DOHH2 (cell line): ENCODE measurements around the gene MYOC.
"Not testable (repeated sequence)": the region's sequence is repeated elsewhere in the genome, so short reads cannot be mapped to it uniquely, and the experiment has no call there.

Source experiments
- H3F3A ChIP-seq: fragments of 200-600 bp; sonication (generic), shearing (Covaris generic); 2 replicates; pipeline ENCODE4 v1.6.0; 2016; ENCODE audit warnings: antibody characterized with exemption, mild to moderate bottlenecking; ENCODE audit not compliant: control insufficient read depth, insufficient read depth
- H3K27ac ChIP-seq: fragments of 200-600 bp; sonication (generic); 2 replicates; pipeline ENCODE4 v1.5.1; 2014; ENCODE audit warnings: low read depth, mild to moderate bottlenecking, low read length, moderate library complexity
- H3K27me3 ChIP-seq: fragments of 200-600 bp; sonication (generic); 2 replicates; pipeline ENCODE4 v1.6.1; 2014; ENCODE audit warnings: mild to moderate bottlenecking, low read length, mixed read lengths; ENCODE audit not compliant: control insufficient read depth
- H3K36me3 ChIP-seq: fragments of 200-600 bp; sonication (generic); 2 replicates; pipeline ENCODE4 v1.6.1; 2014; ENCODE audit warnings: mild to moderate bottlenecking, low read length, moderate library complexity, mixed read lengths; ENCODE audit not compliant: control insufficient read depth
- H3K4me1 ChIP-seq: fragments of 200-600 bp; sonication (generic); 2 replicates; pipeline ENCODE4 v1.6.1; 2014; ENCODE audit warnings: mild to moderate bottlenecking, low read length, mixed read lengths; ENCODE audit not compliant: control insufficient read depth
- H3K4me2 ChIP-seq: fragments of 200-600 bp; sonication (generic); 2 replicates; pipeline ENCODE4 v1.6.0; 2014; ENCODE audit warnings: mild to moderate bottlenecking, low read length, moderate library complexity
- H3K4me3 ChIP-seq: fragments of 200-600 bp; sonication (generic); 2 replicates; pipeline ENCODE4 v1.5.1; 2014; ENCODE audit warnings: mild to moderate bottlenecking, low read length, mixed read lengths
- H3K79me2 ChIP-seq: fragments of 200-600 bp; sonication (generic); 2 replicates; pipeline ENCODE4 v1.6.1; 2014; ENCODE audit warnings: mild to moderate bottlenecking, low read length, mixed read lengths; ENCODE audit not compliant: control insufficient read depth
- H3K9me2 ChIP-seq: fragments of 200-600 bp; sonication (generic); replicated peaks from 2 replicates; pipeline ENCODE4 v1.6.1; 2014; ENCODE audit warnings: mild to moderate bottlenecking, low read length, mixed read lengths; ENCODE audit not compliant: control insufficient read depth
- H3K9me3 ChIP-seq: fragments of 200-600 bp; sonication (generic); 2 replicates; pipeline ENCODE4 v1.6.1; 2014; ENCODE audit warnings: antibody characterized with exemption, low read length, mixed read lengths; ENCODE audit not compliant: control insufficient read depth, insufficient read depth
- H4K20me1 ChIP-seq: fragments of 200-600 bp; sonication (generic); 2 replicates; pipeline ENCODE4 v1.6.0; 2014; ENCODE audit warnings: low read depth, mild to moderate bottlenecking, antibody characterized with exemption, low read length, moderate library complexity; ENCODE audit not compliant: control insufficient read depth, insufficient read depth
- EZH2phosphoT487 ChIP-seq: fragments of 200-600 bp; sonication (generic); IDR thresholded peaks from 2 replicates; pipeline ENCODE4 v1.6.1; 2017; ENCODE audit warnings: borderline replicate concordance, mild to moderate bottlenecking, antibody characterized with exemption, low read length, moderate library complexity, mixed read lengths
- TF ChIP-seq, protein P1 (sequence below): fragments of 200-600 bp; sonication (generic); IDR thresholded peaks from one replicate; pipeline ENCODE4 v1.5.1; 2014; ENCODE audit warnings: antibody characterized with exemption, mild to moderate bottlenecking, low read depth, low read length; ENCODE audit not compliant: poor library complexity, severe bottlenecking

MYOC gene

DNA sequence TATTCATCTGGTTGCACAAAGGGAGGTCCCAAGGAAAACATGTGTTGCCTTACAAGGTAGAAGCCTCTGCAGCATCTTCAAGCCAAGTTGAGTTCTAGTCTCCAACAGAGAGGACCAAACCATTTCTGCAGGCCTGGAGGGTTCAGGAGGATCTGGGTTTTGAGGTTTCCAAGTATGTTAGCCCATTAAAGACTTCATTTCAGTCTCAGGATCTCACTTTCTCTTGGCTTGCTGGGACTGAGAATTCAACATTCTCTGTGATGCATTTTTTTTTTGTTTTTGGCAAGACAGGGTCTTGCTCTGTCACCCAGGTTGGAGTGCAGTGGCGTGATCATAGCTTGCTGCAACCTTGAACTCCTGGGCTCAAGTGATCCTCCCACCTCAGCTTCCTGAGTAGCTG lies 39.2 kb downstream of the MYOC start:
- H3K9me3 ChIP-seq: no peaks in the 10 kb centered on the region
- TF ChIP-seq EZH2phosphoT487: no peak
- TF ChIP-seq, protein P1, sequence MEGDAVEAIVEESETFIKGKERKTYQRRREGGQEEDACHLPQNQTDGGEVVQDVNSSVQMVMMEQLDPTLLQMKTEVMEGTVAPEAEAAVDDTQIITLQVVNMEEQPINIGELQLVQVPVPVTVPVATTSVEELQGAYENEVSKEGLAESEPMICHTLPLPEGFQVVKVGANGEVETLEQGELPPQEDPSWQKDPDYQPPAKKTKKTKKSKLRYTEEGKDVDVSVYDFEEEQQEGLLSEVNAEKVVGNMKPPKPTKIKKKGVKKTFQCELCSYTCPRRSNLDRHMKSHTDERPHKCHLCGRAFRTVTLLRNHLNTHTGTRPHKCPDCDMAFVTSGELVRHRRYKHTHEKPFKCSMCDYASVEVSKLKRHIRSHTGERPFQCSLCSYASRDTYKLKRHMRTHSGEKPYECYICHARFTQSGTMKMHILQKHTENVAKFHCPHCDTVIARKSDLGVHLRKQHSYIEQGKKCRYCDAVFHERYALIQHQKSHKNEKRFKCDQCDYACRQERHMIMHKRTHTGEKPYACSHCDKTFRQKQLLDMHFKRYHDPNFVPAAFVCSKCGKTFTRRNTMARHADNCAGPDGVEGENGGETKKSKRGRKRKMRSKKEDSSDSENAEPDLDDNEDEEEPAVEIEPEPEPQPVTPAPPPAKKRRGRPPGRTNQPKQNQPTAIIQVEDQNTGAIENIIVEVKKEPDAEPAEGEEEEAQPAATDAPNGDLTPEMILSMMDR: no peak
- H3F3A ChIP-seq: no peaks in the 10 kb centered on the region
- no peaks in the 10 kb centered on the region for H3K4me1 ChIP-seq
- no peaks in the 10 kb centered on the region for H3K9me2 ChIP-seq
- H4K20me1 ChIP-seq: no peaks in the 10 kb centered on the region
- H3K27ac ChIP-seq: no peak overlapping the region
- no peaks in the 10 kb centered on the region for H3K27me3 ChIP-seq
- H3K4me2 ChIP-seq: no peak overlapping the region
- H3K4me3 ChIP-seq: no peak overlapping the region
- H3K36me3 ChIP-seq: no peaks in the 10 kb centered on the region
- no peaks in the 10 kb centered on the region for H3K79me2 ChIP-seq

DNA sequence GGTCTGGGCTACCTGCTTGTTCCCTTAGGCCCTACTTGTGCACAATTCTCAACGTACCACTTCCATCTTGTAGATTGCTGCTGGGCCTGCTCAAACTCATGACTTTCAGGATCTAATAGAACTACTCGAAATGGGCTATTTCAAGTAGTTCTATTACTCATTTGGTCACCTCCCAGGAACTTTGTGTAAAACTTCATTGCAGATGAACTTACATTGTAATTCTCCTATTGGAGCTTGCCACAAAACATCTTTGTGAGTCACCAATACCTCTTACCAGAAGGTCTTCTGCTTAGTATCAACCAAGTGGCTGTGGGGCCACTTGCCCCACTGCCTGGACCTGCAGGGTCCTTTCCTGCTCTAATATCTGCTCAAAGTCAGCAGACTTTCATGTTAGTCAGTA lies 41.2 kb downstream of the MYOC start:
- no peaks in the 10 kb centered on the region for H3K27me3 ChIP-seq
- no peaks in the 10 kb centered on the region for H3F3A ChIP-seq
- H3K4me2 ChIP-seq: no peak overlapping the region
- no peak overlapping the region for H3K4me3 ChIP-seq
- no peak overlapping the region for H3K27ac ChIP-seq
- H3K36me3 ChIP-seq: no peaks in the 10 kb centered on the region
- TF ChIP-seq, protein P1: no peak
- no peaks in the 10 kb centered on the region for H3K79me2 ChIP-seq
- H3K9me3 ChIP-seq: no peaks in the 10 kb centered on the region
- H3K9me2 ChIP-seq: no peaks in the 10 kb centered on the region
- no peaks in the 10 kb centered on the region for H3K4me1 ChIP-seq
- no peaks in the 10 kb centered on the region for H4K20me1 ChIP-seq

DNA sequence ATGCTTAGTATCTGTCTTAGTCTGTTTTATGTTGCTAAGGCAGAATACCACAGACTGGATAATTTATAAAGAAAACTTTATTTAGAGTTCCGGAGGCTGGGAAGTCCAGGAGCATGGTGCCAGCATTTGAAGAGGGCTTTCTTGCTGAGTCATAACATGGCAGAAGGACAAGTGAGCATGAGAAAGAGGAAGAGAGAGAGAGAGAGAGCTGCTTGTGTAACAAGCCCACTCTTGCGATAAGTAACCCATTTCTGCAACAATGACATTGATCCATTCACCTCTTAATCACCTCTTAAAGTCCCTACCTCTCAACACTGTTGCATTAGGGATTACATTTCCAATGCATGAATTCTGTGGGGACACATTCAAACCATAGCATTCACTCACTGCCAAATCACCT lies 42.1 kb downstream of the MYOC start:
- Histone ChIP-seq H3K4me2 (no peak overlapping the region), H4K20me1 (no peaks in the 10 kb centered on the region), H3K9me2 (no peaks in the 10 kb centered on the region), H3K27ac (no peak overlapping the region), H3K27me3 (no peaks in the 10 kb centered on the region), H3K9me3 (no peaks in the 10 kb centered on the region), H3F3A (no peaks in the 10 kb centered on the region), H3K4me3 (no peak overlapping the region), H3K36me3 (no peaks in the 10 kb centered on the region), H3K79me2 (no peaks in the 10 kb centered on the region), H3K4me1 (no peaks in the 10 kb centered on the region)
- TF ChIP-seq, protein P1: no peak
- no peak for TF ChIP-seq EZH2phosphoT487

DNA sequence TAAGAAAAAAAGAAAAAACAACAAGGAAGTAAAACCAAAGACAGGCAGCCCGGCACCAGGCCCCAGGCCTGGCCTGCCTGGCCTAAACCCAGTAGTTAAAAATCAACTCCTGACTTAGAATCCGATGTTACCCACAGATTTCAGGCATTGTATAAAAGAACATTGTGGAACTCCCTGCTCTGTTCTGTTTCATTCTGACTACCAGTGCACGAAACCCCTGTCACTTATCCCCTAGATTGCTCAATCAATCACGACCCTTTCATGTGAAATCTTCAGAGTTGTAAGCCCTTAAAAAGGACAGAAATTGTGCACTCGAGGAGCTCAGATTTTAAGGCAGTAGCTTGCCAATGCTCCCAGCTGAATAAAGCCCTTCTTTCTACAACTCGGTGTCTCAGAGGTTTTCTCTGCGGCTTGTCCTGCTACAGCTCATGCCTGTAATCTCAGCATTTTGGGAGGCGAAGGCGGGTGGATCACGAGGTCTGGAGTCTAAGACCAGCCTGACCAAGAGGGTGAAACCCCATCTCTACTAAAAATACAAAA lies 46.0 kb downstream of the MYOC start:
- H3K36me3 ChIP-seq: no peaks in the 10 kb centered on the region

DNA sequence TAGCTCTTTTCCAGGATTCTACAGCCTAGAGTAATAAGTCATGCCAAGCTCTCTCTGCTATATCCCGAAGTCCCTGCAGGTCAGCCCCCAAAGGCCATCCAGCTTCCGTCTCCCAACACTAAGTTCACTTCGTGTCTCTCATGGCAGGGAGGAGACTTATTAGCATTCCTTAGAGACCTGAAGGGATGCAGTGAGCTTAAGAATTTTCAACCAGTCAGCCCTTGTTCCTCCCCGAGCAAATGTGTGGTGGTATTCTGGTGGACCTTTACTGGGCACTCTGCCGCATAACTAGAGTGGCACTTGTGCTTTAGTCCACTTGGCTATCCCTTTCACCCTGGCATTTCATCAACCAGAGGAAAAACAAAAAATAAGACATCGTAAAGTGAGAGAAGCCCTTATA lies 49.4 kb downstream of the MYOC start:
- not testable (repeated sequence) for H3K27me3 ChIP-seq, H3K36me3 ChIP-seq, H3K27ac ChIP-seq, H3K9me3 ChIP-seq, H3K79me2 ChIP-seq, H3K4me3 ChIP-seq, H4K20me1 ChIP-seq, H3K9me2 ChIP-seq, H3K4me2 ChIP-seq, H3K4me1 ChIP-seq, H3F3A ChIP-seq

More for the DNA sequence above, 46.0 kb downstream of the MYOC start:
- H3K4me1 ChIP-seq: no peaks in the 10 kb centered on the region
- no peaks in the 10 kb centered on the region for H3K27me3 ChIP-seq
- H3F3A ChIP-seq: no peaks in the 10 kb centered on the region
- H3K9me3 ChIP-seq: no peaks in the 10 kb centered on the region
- no peak overlapping the region for H3K4me3 ChIP-seq
- H3K27ac ChIP-seq: no peak overlapping the region
- H3K79me2 ChIP-seq: no peaks in the 10 kb centered on the region
- H3K4me2 ChIP-seq: no peak overlapping the region
- TF ChIP-seq, protein P1: no peak
- TF ChIP-seq EZH2phosphoT487: no peak
- no peaks in the 10 kb centered on the region for H3K9me2 ChIP-seq
- no peaks in the 10 kb centered on the region for H4K20me1 ChIP-seq
